NB4 (cell line): ENCODE data around the gene UBE4B.

ENCODE experiments used
- DNase-seq: peaks from one replicate; pipeline ENCODE4 v3.0.0; 2010; ENCODE audit warnings: low read depth
- H3K4me3 ChIP-seq: one replicate; pipeline ENCODE4 v1.5.1; 2011; ENCODE audit warnings: mild to moderate bottlenecking, low read depth, low read length, moderate library complexity
- CTCF ChIP-seq: IDR thresholded peaks from one replicate; pipeline ENCODE4 v1.5.1; 2012; ENCODE audit warnings: low read depth, low read length
- MAX ChIP-seq: IDR thresholded peaks from 2 replicates; pipeline ENCODE4 v1.6.1; 2011; ENCODE audit warnings: low read depth, low read length
- MYC ChIP-seq: IDR thresholded peaks from 2 replicates; pipeline ENCODE4 v1.6.1; 2011; ENCODE audit warnings: low read depth, low read length
- POLR2A ChIP-seq: IDR thresholded peaks from 2 replicates; pipeline ENCODE4 v1.6.1; 2011; ENCODE audit warnings: mild to moderate bottlenecking; ENCODE audit not compliant: insufficient read length; ENCODE audit errors: extremely low read depth

The UBE4B gene

GRCh38 chr1:10114746-10115145 lies 82.0 kb downstream of the UBE4B start:
- DNase-seq, result no peak
- H3K4me3 ChIP-seq, result no peak overlapping the region
- no peak for TF ChIP-seq MAX
- TF ChIP-seq CTCF, result no peak
- TF ChIP-seq POLR2A, result no peak
- TF ChIP-seq MYC, result no peak

- no peak overlapping the region for H3K4me3 ChIP-seq
- no peak for DNase-seq
- TF ChIP-seq POLR2A, result no peak
- TF ChIP-seq MYC, result no peak
- no peak for TF ChIP-seq MAX
- TF ChIP-seq CTCF, result no peak
These were observed 84.4 kb downstream of the UBE4B start for GRCh38 chr1:10117132-10117531.

- TF ChIP-seq MYC (no peak), MAX (no peak), POLR2A (no peak), CTCF (no peak)
- DNase-seq, result no peak
- no peak overlapping the region for H3K4me3 ChIP-seq
These were observed 85.1 kb downstream of the UBE4B start for GRCh38 chr1:10117865-10118264.

- TF ChIP-seq MAX, result no peak
- TF ChIP-seq CTCF, result no peak
- no peak for TF ChIP-seq MYC
- TF ChIP-seq POLR2A, result no peak
- no peak for DNase-seq
- H3K4me3 ChIP-seq, result no peak overlapping the region
These were observed 88.9 kb downstream of the UBE4B start for GRCh38 chr1:10121688-10122087.

- no peak overlapping the region for H3K4me3 ChIP-seq
- no peak for TF ChIP-seq CTCF
- TF ChIP-seq POLR2A, result no peak
- no peak for TF ChIP-seq MAX
- TF ChIP-seq MYC, result no peak
- no peak for DNase-seq
These were observed 90.2 kb downstream of the UBE4B start for GRCh38 chr1:10122926-10123325.

GRCh38 chr1:10128101-10128765 lies 95.5 kb downstream of the UBE4B start:
- no peak overlapping the region for H3K4me3 ChIP-seq
- DNase-seq, result no peak
- no peak for TF ChIP-seq POLR2A
- TF ChIP-seq MYC, result no peak
- no peak for TF ChIP-seq CTCF
- no peak for TF ChIP-seq MAX
